Left lobe of liver (tissue), 2 donors: ENCODE data around the gene NFIC. TPM values are rescaled to one million over a fixed set of nuclear protein-coding genes. Genes with fewer than 3 reads are reported as not detected.

ENCODE experiments used
- ATAC-seq: fragments of 200-7000 bp; cut with Tn5 transposase; one replicate; pipeline ENCODE4 v1.9.1; 2020; ENCODE audit warnings: mild to moderate bottlenecking, moderate library complexity
- DNase-seq: peaks from one replicate; pipeline ENCODE4 v3.0.0-alpha.2; 2020; ENCODE audit warnings: low spot score
- total RNA-seq: library from RNA; stranded (reverse); gene quantifications from one replicate; pipeline ENCODE4 v1.2.1, GENCODE V29; 2021
- donor health status: DM: no; HTN: no; CAD: no; lungs with moderate emphysema.
- donor health status: DM: no; HTN: yes; CAD: no.

Gene NFIC
- total RNA-seq, 1 donor from 2014 or later, result 203 TPM

- ATAC-seq (no peak), DNase-seq (no peak)
Measured at GRCh38 chr19:3479834-3480215, 113.4 kb downstream of the NFIC start.

GRCh38 chr19:3480383-3481091 lies 114.2 kb downstream of the NFIC start, which contains the start of gene SMIM24:
Gene SMIM24, minus strand, starts transcription at chr19:3480525. Its CDS starts 62 bp downstream, at chr19:3480463.
- DNase-seq (no peak), ATAC-seq (peak; percentile 72)

DNA sequence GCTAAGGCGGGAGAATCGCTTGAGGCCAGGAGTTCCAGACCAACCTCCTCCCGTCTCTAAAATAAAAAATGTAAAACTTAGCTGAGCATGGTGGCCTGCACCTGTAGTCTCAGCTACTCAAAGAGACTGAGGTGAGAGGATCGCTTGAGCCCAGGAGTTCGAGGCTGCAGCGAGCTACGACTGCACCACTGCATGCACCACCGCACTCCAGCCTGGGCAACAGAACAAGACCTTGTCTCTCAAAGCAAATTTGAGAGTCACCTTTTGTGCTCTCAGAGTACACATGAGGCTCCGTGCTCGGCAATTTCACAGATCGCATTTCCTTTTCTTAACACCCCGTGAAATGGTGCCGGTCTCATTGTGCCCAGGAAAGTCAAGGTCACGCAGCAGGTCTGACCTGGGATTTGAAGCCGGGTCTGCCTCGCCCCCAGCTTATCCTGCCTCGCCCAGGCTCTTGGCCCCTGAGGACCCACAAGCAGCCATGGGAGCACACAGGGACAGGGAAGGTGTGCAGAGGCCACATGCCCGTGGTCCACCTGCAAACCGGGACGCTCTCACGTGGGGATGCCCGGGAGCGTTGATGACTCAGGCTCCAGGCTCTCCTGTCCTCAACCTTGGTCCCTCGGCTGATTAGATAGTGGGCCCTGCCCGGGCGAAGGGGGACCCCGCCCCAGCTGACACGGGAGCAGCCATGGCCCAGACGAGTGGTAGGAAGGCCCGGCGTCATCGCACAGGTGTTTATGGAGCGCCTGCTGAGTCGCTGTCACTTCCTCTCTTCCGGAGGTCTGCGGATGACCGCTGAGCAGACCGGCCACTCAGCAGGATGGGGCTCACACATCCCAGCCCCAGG lies 115.1 kb downstream of the NFIC start:
- DNase-seq (no peak), ATAC-seq (no peak)

- ATAC-seq (no peak), DNase-seq (no peak)
Measured at GRCh38 chr19:3482507-3483225, 116.3 kb downstream of the NFIC start.

- no peak for ATAC-seq
Measured at GRCh38 chr19:3483226-3483628, 116.8 kb downstream of the NFIC start, which contains the start of gene SMIM44. Gene SMIM44, minus strand, starts transcription at chr19:3483441. Its CDS starts 38 bp downstream, at chr19:3483403.

DNA sequence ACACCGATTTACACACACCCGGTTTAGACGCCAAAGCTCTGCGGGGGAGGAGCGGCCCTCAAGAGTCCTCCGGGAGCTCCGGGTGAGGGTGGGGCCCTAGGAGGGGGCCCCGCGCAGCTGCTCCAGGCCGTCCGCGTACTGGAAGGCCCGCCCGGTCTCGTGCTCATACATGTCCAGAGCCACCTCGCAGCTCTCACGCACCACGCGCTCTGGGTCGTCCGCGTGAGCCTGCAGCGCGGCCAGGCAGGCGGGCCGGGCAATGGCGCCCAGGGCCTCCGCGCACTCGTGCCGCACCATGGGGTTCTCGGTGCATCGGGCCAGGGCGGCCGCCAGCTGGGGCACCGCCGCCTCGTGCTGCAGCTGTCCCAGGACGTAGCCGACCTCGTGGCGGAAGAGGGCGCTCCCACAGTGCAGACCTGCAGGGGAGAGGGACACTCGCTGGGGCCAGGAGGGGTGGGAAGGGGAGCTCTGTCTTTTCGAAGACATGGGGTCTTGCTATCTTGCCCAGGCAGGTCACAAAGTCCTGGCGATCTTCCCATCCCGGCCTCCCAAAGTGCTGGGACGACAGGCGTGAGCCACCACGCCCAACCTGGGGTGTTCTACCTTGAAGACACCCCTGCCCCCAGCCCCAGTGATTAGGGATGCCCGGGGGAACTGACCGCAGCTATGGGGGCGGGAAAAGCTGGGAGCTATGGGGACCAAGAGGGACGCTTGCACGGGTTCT lies 125.2 kb downstream of the NFIC start:
- no peak for ATAC-seq

More at GRCh38 chr19:3483226-3483628, 116.8 kb downstream of the NFIC start, which contains the start of gene SMIM44:
- no peak for DNase-seq

GRCh38 chr19:3492131-3492839 lies 125.9 kb downstream of the NFIC start:
- DNase-seq, result no peak

More for the DNA sequence above, 125.2 kb downstream of the NFIC start:
- no peak for DNase-seq

GRCh38 chr19:3492919-3493318 lies 126.5 kb downstream of the NFIC start:
- no peak for DNase-seq

More at GRCh38 chr19:3492131-3492839, 125.9 kb downstream of the NFIC start:
- ATAC-seq, result no peak

DNA sequence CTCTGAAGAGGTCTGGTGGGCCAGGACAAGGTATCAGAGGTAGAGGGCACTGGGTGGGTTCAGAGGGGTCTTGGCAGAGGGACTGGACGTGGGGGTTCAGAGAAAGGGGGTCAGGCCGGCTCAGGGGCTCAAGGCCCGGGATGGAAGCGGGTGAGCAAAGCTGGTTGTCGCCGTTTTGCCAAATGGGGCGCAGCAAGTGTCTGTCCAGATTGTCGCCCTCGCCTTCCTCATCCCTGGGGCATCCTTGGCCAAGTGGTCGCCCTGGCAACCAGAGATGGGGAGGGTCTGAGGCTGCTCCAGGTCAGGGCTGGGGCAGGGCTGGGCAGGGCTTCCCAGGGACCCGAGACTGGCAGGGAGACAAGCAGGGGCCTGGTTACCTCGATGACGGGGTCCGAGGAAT lies 127.3 kb downstream of the NFIC start:
- ATAC-seq, result no peak
- DNase-seq, result no peak

More at GRCh38 chr19:3492919-3493318, 126.5 kb downstream of the NFIC start:
- ATAC-seq, result no peak

- ATAC-seq (peak; percentile 59), DNase-seq (no peak)
Measured at GRCh38 chr19:3494051-3494450, 127.7 kb downstream of the NFIC start.

DNA sequence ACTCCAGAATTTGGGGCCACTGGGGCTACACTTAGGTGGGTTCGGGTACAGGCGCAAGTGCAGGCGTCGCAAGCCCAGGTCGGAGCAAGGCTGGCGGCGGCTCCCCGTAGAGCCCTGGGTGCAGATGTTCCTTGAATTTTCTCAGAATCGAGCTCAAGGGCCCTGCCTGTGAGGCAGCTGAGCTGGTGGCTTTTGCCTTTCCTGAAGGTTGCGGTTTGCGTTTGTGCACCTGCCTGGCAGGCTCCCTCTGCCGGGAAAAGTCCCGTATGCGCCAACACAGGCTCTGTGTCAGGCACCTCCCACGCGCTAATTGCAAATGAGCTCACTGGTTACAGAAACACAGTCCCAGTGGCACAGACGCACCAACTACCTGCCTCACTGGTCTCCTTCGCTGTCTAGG lies 128.2 kb downstream of the NFIC start:
- DNase-seq, result no peak
- no peak for ATAC-seq

- ATAC-seq (no peak), DNase-seq (no peak)
Measured at GRCh38 chr19:3496392-3497273, 130.2 kb downstream of the NFIC start.

DNA sequence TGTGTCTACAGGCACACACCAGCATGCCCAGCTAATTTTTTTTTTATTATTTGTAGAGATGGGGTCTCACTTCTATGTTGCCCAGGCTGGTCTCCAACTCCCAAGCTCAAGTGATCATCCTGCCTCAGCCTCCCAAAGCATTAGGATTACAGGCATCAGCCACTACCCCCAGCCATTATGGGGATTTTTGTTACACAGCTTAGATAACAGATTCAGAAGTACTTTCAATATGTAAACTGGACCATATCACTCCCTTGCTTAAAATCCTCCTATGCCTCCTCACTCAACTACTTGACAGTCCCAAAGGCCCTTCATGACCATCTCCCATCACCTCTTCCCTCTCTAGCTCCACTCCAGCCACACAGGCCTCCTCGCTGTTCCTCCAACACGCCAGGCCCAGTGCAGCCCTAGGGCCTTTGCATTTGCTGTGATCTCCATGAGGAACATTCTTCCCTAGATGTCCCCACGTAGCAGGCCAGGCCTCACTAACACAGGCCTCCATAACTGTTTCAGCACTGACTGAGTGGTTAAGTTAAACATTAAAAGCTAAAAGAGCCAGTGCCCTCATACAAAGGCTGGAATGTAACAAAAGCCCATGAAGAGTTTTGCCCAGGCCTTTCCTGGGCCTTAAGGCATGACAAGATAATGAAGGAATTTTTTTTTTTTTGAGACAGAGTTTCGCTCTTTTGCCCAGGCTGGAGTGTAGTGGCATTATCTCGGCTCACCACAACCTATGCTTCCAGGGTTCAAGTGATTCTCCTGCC lies 131.6 kb downstream of the NFIC start:
- ATAC-seq (no peak), DNase-seq (no peak)

GRCh38 chr19:3499738-3500428 lies 133.5 kb downstream of the NFIC start:
- no peak for DNase-seq
- ATAC-seq, result peak; percentile 20

DNA sequence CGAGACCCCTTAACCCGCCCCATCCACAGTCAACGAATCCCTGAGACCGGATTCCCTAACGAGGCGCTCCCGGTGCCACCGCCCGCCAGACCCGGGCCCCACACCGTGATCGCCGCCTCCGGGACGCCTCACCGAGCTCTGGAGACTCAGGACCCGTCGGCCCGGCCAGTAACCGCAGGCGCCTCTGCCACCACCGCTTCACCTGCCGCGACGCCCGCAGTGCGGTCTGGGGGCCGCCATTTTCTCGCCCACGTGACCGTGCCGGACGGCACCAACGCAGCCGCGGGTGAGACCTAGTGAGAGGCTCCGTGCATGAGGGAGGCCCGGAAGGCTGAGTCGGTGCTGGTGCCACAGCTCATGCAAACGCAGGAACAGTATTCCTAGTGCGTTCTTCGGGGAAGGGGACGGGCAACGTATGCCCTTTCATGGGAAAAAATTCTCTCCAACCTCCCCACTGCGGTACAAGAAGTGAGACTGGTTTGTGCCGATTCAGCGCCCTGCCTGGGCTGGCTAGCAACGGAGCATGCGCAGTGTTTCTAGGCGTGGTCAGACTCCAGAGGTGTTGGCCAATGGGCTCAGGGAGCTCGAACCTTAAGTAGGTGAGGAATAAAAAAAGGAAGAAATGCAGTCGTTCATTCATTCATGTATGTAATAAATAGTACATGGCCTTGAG lies 134.2 kb downstream of the NFIC start, which contains the start of gene DOHH:
Gene DOHH (minus strand): TSS at position 246 of the 673 bp plus-strand sequence. CDS start 3,860 bp downstream, outside the sequence.
- ATAC-seq (peak; percentile 93), DNase-seq (peak; percentile 96)

DNA sequence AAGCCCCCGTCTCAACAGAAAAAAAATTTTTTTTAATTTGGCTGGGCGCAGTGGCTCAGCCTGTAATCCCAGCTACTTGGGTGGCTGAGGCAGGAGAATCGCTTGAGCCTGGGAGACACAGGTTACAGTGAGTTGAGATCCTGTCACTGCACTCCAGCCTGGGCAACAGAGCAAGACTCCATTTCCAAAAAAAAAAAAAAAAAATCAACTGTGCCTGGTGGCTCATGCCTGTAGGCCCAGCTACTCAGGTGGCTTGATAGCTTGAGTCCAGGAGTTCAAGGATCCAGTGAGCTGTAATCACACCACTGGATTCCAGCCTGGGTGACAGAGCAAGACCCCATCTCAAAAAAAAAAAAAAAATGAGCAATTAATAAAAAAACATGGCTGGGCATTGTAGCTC lies 135.4 kb downstream of the NFIC start:
- no peak for DNase-seq
- ATAC-seq, result no peak
